HL-60 (cell line): ENCODE measurements around the gene CXXC5.
A peak's percentile ranks its signal among the peaks of the same experiment; 100 is the strongest.
"Not testable (repeated sequence)": the region's sequence is repeated elsewhere in the genome, so short reads cannot be mapped to it uniquely, and the experiment has no call there.

Experiments used
- DNase-seq, 2 experiments: peaks; one replicate each; pipeline ENCODE4 v3.0.0-alpha.2; 2010 to 2020; ENCODE audit warnings: low read depth in 1 of 2, low spot score in 1 of 2
- H3K27ac ChIP-seq: fragments of 250-450 bp; sonication (Bioruptor Pico); replicated peaks from 2 replicates; pipeline ENCODE4 v1.5.1; 2020; ENCODE audit warnings: mild to moderate bottlenecking, moderate library complexity
- H3K27me3 ChIP-seq: fragments of 250-450 bp; sonication (Bioruptor Pico); 2 replicates; pipeline ENCODE4 v1.5.1; 2021; ENCODE audit warnings: mild to moderate bottlenecking, moderate library complexity; ENCODE audit not compliant: insufficient read depth, poor library complexity, severe bottlenecking
- H3K4me3 ChIP-seq: replicated peaks from 2 replicates; pipeline ENCODE4 v1.5.1; 2011; ENCODE audit warnings: mild to moderate bottlenecking, control low read depth, low read length; ENCODE audit not compliant: insufficient read depth
- CTCF ChIP-seq: IDR thresholded peaks from one replicate; pipeline ENCODE4 v1.5.1; 2011; ENCODE audit warnings: low read length, control low read depth, inconsistent platforms; ENCODE audit not compliant: insufficient read depth
- GABPA ChIP-seq: IDR thresholded peaks from 2 replicates; pipeline ENCODE4 v1.6.1; 2012; ENCODE audit warnings: low read depth
- POLR2AphosphoS5 ChIP-seq: IDR thresholded peaks from 2 replicates; pipeline ENCODE4 v1.6.1; 2012; ENCODE audit warnings: low read depth
- REST ChIP-seq: IDR thresholded peaks from 2 replicates; pipeline ENCODE4 v1.6.1; 2012; ENCODE audit warnings: low read depth; ENCODE audit not compliant: insufficient replicate concordance
- SPI1 ChIP-seq: IDR thresholded peaks from 2 replicates; pipeline ENCODE4 v1.6.1; 2012; ENCODE audit warnings: low read depth, mild to moderate bottlenecking, borderline replicate concordance

The CXXC5 gene

DNA sequence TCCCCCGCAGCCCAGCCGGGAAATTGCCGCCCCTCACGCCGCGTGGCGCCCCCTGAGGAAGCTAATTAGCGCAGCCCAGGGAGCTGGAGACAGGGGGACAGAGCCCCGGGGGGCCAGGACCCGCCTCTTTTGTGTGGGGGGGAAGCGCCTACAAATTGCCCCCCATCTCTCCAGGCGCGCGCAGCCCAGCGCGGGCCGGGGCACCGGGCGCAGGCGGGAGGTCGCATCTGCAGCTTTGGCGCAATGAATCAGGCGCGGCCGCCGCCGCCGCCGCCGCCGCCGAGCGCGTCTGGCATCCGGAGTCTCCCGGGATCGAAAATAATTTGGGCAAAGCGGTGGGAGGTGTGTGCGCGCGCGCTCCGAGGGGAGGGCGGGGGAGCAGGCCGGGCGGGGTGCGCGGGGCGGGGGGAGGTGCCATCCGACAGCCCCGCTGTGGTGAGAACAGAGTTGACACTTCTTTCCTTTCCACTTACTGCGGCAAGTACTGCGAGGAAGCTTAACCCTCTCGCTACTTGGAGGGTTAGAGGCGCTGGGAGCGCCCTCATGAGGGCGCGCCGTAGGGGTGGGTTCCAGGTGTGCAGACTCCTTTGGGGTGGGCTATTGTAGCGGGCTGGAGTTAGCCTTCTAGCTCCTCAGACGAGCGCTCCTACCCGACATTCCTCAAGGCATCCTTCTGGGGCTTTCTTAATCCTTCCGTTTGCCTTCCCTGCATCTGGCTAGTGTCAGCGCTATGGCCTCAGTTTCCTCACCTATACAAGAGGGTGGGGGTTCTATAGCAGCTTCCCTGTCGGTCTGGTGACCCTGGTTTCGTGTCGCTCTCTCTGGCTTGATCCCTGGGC lies 63.1 kb downstream of the CXXC5 start:
- peaks cover 5% of the 10 kb centered on the region for H3K27me3 ChIP-seq
- H3K4me3 ChIP-seq = peak overlapping the region; percentile 29
- TF ChIP-seq CTCF (no peak), REST (no peak), GABPA (no peak), POLR2AphosphoS5 (no peak), SPI1 (no peak)
- no peak for DNase-seq
- no peak overlapping the region for H3K27ac ChIP-seq

GRCh38 chr5:139711906-139712224 lies 63.7 kb downstream of the CXXC5 start:
- Histone ChIP-seq H3K27me3 (peaks cover 5% of the 10 kb centered on the region), H3K27ac (no peak overlapping the region), H3K4me3 (0 out of 2 replicates have a peak overlapping the region, but pooled peaks have one; percentile 29)
- DNase-seq = peak in 1 of 2 experiments; percentile 37
- no peak for TF ChIP-seq REST
- peak; percentile 79 for TF ChIP-seq SPI1

DNA sequence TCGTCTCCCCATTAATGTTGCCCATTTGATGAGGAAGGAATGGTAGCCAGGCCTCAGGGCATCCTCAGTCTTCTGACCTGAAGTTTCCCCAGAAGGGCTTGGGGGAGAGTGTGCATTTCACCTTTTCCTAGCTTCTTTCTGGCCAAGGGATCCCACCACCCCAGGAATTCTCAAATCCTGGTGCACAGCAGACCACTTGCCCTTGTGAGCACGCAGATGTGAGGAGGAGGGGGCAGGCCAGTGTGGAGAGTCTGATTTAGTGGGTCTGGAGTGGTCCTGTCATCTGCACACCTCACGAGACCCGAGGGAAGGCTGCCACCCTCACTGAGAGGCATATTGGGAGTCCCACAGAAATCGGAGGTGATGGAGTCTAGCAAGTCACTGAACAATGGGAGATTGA lies 64.3 kb downstream of the CXXC5 start:
- TF ChIP-seq GABPA = no peak
- DNase-seq = no peak
- Histone ChIP-seq H3K27ac (no peak overlapping the region), H3K4me3 (no peak overlapping the region), H3K27me3 (peaks cover 5% of the 10 kb centered on the region)

DNA sequence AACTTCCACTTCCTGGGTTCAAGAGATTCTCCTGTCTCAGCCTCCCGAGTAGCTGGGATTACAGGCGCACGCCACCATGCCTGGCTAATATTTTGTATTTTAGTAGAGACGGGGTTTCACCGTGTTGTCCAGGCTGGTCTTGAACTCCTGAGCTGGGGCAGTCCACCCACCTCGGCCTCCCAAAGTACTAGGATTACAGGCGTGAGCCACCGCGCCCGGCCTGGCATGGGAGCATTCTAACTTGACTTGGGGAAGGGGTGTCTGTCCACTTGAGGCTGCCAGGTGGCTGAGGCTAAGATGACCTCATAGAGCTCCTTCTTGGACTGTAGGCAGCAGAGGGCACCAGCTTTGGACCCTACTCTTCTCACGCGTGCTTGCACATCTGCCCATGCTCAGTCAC lies 65.7 kb downstream of the CXXC5 start:
- not testable (repeated sequence) for H3K4me3 ChIP-seq, DNase-seq, H3K27ac ChIP-seq, H3K27me3 ChIP-seq

DNA sequence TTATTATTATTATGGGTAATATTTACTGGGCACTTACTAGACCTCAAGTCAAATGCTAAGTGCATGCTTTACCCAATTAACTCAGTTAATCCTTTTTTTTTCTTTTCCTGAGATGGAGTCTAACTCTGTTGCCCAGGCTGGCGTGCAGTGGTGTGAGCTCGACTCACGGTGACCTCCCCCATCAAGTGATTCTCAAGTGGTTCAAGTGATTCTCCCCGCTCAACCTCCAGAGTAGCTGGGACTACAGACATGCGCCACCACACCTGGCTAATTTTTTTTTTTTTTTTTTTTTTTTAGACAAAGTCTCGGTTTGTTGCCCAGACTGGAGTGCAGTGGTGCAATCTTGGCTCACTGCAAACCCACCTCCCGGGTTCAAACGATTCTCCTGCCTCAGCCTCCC lies 69.1 kb downstream of the CXXC5 start:
- no peak for DNase-seq
- Histone ChIP-seq H3K27me3 (no peaks in the 10 kb centered on the region), H3K4me3 (no peak overlapping the region), H3K27ac (no peak overlapping the region)
- TF ChIP-seq REST (no peak), CTCF (no peak), GABPA (no peak), POLR2AphosphoS5 (no peak), SPI1 (no peak)

DNA sequence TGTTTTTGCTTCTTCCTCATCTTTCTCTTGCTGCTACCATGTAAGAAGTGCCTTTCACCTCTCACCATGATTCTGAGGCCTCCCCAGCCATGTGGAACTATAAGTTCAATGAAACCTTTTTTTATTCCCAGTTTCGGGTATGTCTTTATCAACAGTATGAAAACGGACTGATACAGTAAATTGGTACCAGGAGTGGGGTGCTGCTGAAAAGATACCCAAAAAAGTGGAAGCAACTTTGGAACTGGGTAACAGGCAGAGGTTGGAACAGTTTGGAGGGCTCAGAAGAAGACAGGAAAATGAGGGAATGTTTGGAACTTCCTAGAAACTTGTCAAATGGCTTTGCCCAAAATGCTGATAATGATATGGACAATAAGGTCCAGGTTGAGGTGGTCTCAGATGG lies 70.3 kb downstream of the CXXC5 start:
- H3K27me3 ChIP-seq, H3K27ac ChIP-seq, H3K4me3 ChIP-seq, DNase-seq: not testable (repeated sequence)

GRCh38 chr5:139719970-139720369 lies 71.8 kb downstream of the CXXC5 start:
- not testable (repeated sequence) for H3K27ac ChIP-seq, H3K4me3 ChIP-seq, H3K27me3 ChIP-seq, DNase-seq
